OCI-LY3 (cell line): ENCODE data around the gene CMPK2.

Experiments
- EZH2phosphoT487 ChIP-seq: fragments of 200-600 bp; shearing (Covaris generic); IDR thresholded peaks from 2 replicates; pipeline ENCODE4 v1.6.1; 2018; ENCODE audit warnings: antibody characterized with exemption, mixed run types, low read depth
- TF ChIP-seq, protein P1 (sequence below): fragments of 200-600, 300-600 bp; sonication (generic); IDR thresholded peaks from 2 replicates; pipeline ENCODE4 v1.5.1; 2014; ENCODE audit warnings: antibody characterized with exemption, low read length, low read depth

DNA sequence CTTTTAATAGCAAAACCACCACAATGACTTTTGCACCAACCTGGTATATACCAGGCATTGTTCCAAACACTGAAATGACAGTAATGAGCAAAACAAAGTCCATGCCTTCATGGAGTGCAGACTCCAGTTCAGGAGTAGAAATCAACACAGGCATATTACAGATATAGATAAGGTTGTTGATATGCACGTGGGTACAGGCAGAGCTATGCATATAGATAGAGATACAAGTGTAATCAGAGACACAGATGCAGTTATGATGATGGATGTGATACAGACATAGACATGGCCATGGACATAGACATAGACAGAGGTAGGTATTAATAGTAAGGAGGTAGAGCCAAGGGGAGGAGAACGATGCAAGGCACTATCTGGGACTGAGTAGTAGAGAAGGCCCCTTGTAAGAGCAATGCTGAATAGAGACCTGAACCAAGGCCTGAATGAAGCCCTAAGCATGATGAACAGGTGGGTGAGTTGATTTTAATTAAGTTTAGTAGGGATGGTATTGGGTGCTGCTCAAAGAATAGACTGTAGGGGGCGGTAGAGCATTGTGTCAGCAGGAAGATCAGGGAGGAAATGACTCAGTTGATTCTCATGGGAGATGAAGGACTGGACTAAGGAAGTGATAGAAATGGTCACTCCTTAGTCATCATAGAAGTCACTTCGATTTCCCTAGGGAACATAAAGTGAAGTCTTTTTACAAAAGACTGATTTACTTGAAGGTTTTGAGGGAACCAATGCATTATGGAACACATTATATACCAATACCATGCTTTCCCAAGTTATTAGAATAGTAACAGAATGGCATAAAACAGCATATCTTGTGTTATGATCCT, 39.4 kb downstream of the CMPK2 start:
- no peak for TF ChIP-seq EZH2phosphoT487
- TF ChIP-seq, protein P1, sequence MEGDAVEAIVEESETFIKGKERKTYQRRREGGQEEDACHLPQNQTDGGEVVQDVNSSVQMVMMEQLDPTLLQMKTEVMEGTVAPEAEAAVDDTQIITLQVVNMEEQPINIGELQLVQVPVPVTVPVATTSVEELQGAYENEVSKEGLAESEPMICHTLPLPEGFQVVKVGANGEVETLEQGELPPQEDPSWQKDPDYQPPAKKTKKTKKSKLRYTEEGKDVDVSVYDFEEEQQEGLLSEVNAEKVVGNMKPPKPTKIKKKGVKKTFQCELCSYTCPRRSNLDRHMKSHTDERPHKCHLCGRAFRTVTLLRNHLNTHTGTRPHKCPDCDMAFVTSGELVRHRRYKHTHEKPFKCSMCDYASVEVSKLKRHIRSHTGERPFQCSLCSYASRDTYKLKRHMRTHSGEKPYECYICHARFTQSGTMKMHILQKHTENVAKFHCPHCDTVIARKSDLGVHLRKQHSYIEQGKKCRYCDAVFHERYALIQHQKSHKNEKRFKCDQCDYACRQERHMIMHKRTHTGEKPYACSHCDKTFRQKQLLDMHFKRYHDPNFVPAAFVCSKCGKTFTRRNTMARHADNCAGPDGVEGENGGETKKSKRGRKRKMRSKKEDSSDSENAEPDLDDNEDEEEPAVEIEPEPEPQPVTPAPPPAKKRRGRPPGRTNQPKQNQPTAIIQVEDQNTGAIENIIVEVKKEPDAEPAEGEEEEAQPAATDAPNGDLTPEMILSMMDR: peak; percentile 73
